Ovary (tissue), 9 donors: ENCODE results near the gene LCE5A. TPM values are rescaled to one million over a fixed set of nuclear protein-coding genes. Genes with fewer than 3 reads are reported as not detected.

ENCODE experiments used
- DNase-seq, 5 donors: peaks; one replicate each; pipeline ENCODE4 v3.0.0-alpha.2; 2019 to 2020
- H3K27ac ChIP-seq, 2 donors: fragments of 200-600 bp; one replicate each; pipeline versions ENCODE4 v1.5.1 to v1.8.0; 2019 to 2022
- H3K27me3 ChIP-seq: fragments of 200-600 bp; one replicate; pipeline ENCODE4 v1.8.0; 2022
- H3K36me3 ChIP-seq: fragments of 200-600 bp; sonication (generic); one replicate; pipeline ENCODE4 v1.5.1; 2019
- H3K4me1 ChIP-seq: one replicate; pipeline ENCODE4 v1.8.1; 2013; ENCODE audit warnings: mild to moderate bottlenecking, moderate library complexity; ENCODE audit not compliant: insufficient read depth
- H3K4me3 ChIP-seq: fragments of 200-600 bp; sonication (generic); one replicate; pipeline ENCODE4 v1.5.1; 2017
- H3K9me3 ChIP-seq, 2 donors: fragments of 200-600 bp in 1 of 2; sonication (generic) in 1 of 2; one replicate each; pipeline versions ENCODE4 v1.5.1 to v1.8.1; 2013 to 2019; ENCODE audit warnings: mild to moderate bottlenecking in 1 of 2, moderate library complexity in 1 of 2
- CTCF ChIP-seq, 3 donors: fragments of 450-650 bp in 2 of 3; fragments of 200-600 bp in 1 of 3; IDR thresholded peaks; one replicate each; pipeline versions ENCODE4 v1.5.1 to v1.8.0; 2016 to 2022; ENCODE audit warnings: antibody characterized with exemption in 3 of 3, mild to moderate bottlenecking in 1 of 3
- EP300 ChIP-seq: sonication (generic); formaldehyde crosslinking; IDR thresholded peaks from one replicate; pipeline ENCODE4 v1.6.1; 2017; ENCODE audit warnings: antibody characterized with exemption
- POLR2A ChIP-seq: fragments of 450-650 bp; IDR thresholded peaks from one replicate; pipeline ENCODE4 v1.6.1; 2017; ENCODE audit warnings: antibody characterized with exemption, mild to moderate bottlenecking, moderate library complexity
- WGBS, 3 donors: extraction: QIAGEN DNeasy Blood & Tissue Kit in 1 of 3; methylation state at CpG; one replicate each; pipeline versions ENCODE4 v1.1.5 to v1.1.7; 2013 to 2017; 5-methylcytosine and 5-hydroxymethylcytosine counted together
- intact Hi-C, 4 donors: fragments of 100-400 bp; cut with DNase I; formaldehyde crosslinking; loops; one replicate each; pipeline versions ENCODE4 v1.11.0 to v1.15.1; 2022 to 2023
- polyA plus RNA-seq, 2 donors: library from polyadenylated mRNA; stranded (reverse); fragments of 200-250 nt in 1 of 2; fragments of 350-450 nt in 1 of 2; fragmentation: Illumina TruSeq in 1 of 2; extraction: RNeasy Lipid Tissue Mini Kit (QIAGEN cat#74804) in 1 of 2; gene quantifications; one replicate each; pipeline ENCODE4 v1.2.3, GENCODE V29; 2013 to 2014
- total RNA-seq, 7 donors: library from RNA; depleted of rRNA in 2 of 7; stranded (reverse); fragments of >200 nt in 2 of 7; fragmentation: NEBNext Ultra II Directional in 3 of 7; extraction: Animal tissue kit (Norgen Biotek cat#: 25700) in 3 of 7; gene quantifications; one replicate each; pipeline versions ENCODE4 v1.1.0 to v1.2.4, GENCODE V29; 2016 to 2023
- donor health status: DM: no; HTN: no; CAD: no; lungs with moderate emphysema.
- donor health status: DM: no; HTN: no; CAD: no.
- donor health status: Bipolar disorder and iron deficiency.
- donor health status: DM: yes; HTN: yes; CAD: no.
- donor health status: DM: no; HTN: no; CAD: no.
- donor health status: DM: yes; HTN: yes; CAD: no.

The LCE5A gene
- total and polyA plus RNA-seq, 9 donors: not detected

DNA sequence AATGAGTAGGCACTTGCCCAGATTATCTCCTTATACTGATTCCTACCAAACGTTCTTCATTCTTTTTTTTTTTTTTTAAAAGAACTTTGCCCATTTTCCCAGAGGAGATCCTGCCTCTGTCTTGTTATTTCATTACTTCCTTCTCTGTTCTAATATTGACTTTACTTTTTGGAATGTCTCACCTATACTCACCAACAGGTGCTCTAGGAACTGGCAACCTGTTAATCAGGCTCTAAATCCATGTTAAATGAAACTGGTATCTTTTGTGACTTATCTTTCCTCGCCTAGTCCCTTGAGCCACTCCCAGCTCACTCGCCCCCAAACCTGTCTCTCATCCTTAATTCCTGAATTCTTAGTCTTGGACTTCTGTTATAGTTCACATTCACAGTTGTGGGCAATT lies 2.5 kb downstream of the LCE5A start:
- no peaks in the 10 kb centered on the region for H3K27me3 ChIP-seq
- intact Hi-C loops: no loop called here

DNA sequence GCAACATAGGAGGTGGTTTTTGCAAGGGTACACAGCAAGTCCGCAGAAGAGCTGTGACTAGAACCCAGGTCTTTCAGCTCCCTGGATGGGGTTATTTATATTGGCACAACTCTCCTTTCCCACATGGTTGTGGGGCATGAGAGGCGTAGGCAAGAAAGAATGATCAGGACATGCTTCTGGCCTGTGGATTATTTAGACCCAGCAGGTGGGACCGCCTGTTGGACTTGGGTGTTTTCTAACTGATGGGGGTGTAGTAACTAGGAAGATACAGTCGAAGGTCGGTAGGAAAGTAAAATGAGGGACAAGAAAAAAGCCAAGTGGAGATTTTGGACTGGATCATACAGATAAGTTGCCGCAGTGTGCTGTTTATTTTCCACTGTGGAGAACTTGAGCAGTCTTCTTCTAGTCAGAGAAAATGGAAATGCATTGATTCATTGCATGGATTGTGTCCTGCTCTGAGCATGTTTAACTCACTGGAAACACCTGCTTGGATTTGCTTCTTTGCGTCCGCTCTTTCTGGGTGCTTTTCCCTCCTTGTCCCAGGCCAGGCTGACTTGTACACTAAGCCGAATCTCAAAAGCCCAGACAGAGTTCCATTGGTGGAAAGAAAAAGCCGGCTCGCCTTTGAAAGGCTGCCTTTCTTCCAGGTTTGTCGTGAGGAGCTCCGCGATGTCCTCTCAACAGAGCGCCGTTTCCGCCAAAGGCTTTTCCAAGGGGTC lies 4.3 kb downstream of the LCE5A start:
- no peaks in the 10 kb centered on the region for H3K36me3 ChIP-seq
- WGBS, 3 donors: 19 to 27% (median 27%) methylated on average over 17 of the region's 17 CpGs
- no peak for DNase-seq
- no peaks in the 10 kb centered on the region for H3K27me3 ChIP-seq
- no peak overlapping the region for H3K4me3 ChIP-seq
- TF ChIP-seq CTCF (IDR thresholded peaks at IDR 0.05): no peak
- TF ChIP-seq EP300: no peak
- TF ChIP-seq POLR2A: no peak
- intact Hi-C loops: no loop called here
- H3K4me1 ChIP-seq: no peaks in the 10 kb centered on the region
- no peak overlapping the region for H3K27ac ChIP-seq
- no peaks in the 10 kb centered on the region for H3K9me3 ChIP-seq

More for the DNA sequence above, 2.5 kb downstream of the LCE5A start:
- TF ChIP-seq CTCF (IDR thresholded peaks at IDR 0.05) (no peak), EP300 (no peak), POLR2A (no peak)
- no peak overlapping the region for H3K4me3 ChIP-seq
- no peaks in the 10 kb centered on the region for H3K36me3 ChIP-seq
- no peaks in the 10 kb centered on the region for H3K9me3 ChIP-seq
- no peak for DNase-seq
- no peaks in the 10 kb centered on the region for H3K4me1 ChIP-seq
- H3K27ac ChIP-seq: no peak overlapping the region
- WGBS, 3 donors: 63 to 66% (median 66%) methylated on average over 3 of the region's 3 CpGs

DNA sequence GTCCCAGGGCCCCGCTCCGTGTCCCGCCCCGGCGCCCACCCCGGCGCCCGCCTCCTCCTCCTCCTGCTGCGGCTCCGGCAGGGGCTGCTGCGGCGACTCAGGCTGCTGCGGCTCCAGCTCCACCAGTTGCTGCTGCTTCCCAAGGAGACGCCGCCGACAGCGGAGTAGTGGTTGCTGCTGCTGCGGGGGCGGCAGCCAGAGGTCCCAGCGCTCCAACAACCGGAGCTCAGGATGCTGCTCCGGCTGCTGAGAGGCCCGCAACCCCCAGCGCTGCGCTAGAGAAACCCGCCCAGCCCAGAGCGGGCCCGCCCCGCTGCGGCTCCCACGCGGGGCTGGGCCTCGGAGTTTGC lies 4.8 kb downstream of the LCE5A start:
- TF ChIP-seq CTCF (IDR thresholded peaks at IDR 0.05) (no peak), EP300 (no peak), POLR2A (no peak)
- no peaks in the 10 kb centered on the region for H3K9me3 ChIP-seq
- no peak overlapping the region for H3K27ac ChIP-seq
- H3K36me3 ChIP-seq: no peaks in the 10 kb centered on the region
- H3K4me3 ChIP-seq: no peak overlapping the region
- 0 to 2% (median 1%) methylated on average over 12 to 33 of the region's 33 CpGs for WGBS, 3 donors
- DNase-seq: peak in 2 of 5 donors; percentile 32 to 43
- intact Hi-C loops: no loop called here
- H3K4me1 ChIP-seq: no peaks in the 10 kb centered on the region
- no peaks in the 10 kb centered on the region for H3K27me3 ChIP-seq

- Histone ChIP-seq H3K27me3 (no peaks in the 10 kb centered on the region), H3K4me3 (no peak overlapping the region), H3K4me1 (no peaks in the 10 kb centered on the region), H3K36me3 (no peaks in the 10 kb centered on the region), H3K9me3 (no peaks in the 10 kb centered on the region), H3K27ac (no peak overlapping the region)
- DNase-seq: no peak
- WGBS, 3 donors: 63 to 73% (median 72%) methylated on average over 7 of the region's 7 CpGs
- intact Hi-C loops: no loop called here
- TF ChIP-seq EP300: no peak
- no peak for TF ChIP-seq POLR2A
- no peak for TF ChIP-seq CTCF (IDR thresholded peaks at IDR 0.05)
Measured at GRCh38 chr1:152516082-152516481, 5.5 kb downstream of the LCE5A start.
